HPDE6-E6E7 (cell line): ENCODE results near the gene PCP2.
"Not testable (repeated sequence)": the region's sequence is repeated elsewhere in the genome, so short reads cannot be mapped to it uniquely, and the experiment has no call there.

ENCODE experiments used
- DNase-seq: peaks from one replicate; pipeline ENCODE4 v3.0.0; 2011; ENCODE audit warnings: missing footprints; ENCODE audit errors: extremely low spot score

PCP2 gene

DNA sequence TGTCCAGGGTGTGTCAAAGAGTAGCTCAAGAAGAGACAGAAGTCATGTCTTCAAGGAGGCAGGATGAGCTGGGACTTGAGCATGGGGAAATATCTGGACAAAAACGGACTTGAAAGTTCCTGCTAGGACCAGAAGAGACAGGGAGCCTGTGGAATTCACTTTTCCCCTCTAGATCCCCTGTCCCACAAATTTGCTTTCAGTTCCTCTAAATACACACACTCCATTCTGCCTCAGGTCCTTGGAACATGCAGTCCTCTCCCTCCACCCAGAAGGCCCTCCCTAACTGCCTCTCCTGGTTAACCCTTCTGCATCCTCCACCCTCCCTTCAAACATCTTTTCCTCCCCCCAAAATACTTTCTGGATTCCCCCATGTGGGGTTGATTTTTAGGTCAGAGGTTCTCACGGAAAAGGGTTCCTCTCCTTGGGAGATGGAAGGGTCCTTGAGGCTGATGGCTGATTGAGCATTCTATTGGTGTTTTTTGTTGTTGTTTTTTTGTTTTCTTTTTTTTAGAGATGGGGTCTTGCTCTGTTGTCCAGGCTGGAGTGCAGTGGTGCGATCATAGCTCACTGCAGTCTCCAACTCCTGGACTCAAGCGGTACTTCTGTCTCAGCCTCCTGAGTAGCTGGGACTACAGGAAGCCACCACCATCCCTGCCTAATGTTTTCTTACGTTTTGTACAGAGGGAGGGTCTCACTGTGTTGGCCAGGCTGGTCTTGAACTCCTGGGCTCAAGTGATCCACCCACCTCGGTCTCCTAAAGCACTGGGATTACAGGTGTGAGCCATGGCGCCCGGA is 28.4 kb upstream of the PCP2 start:
- no peak for DNase-seq

DNA sequence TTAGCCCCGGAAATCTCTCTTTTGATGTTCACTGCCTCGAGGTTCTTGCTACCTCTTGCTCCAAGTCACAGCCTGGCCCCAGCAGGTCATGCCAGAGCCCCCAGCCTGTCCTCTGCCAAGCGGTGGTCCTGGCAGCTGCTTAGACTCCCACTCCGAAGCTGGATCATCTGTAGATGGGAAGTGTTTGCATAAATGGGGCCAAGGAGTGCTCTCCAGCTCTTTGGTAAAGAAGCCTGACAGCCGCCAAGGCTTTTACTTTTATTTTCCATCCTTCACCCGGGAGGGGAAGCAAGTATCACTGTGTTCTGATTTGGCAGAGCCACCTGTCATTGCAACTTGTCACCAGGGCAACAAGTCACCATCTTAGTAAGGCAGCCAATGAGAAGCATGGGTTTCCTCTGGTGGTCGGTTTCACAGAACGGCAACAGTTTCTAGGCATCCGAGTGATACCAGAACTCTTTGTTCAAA is 24.7 kb upstream of the PCP2 start:
- DNase-seq, result no peak

DNA sequence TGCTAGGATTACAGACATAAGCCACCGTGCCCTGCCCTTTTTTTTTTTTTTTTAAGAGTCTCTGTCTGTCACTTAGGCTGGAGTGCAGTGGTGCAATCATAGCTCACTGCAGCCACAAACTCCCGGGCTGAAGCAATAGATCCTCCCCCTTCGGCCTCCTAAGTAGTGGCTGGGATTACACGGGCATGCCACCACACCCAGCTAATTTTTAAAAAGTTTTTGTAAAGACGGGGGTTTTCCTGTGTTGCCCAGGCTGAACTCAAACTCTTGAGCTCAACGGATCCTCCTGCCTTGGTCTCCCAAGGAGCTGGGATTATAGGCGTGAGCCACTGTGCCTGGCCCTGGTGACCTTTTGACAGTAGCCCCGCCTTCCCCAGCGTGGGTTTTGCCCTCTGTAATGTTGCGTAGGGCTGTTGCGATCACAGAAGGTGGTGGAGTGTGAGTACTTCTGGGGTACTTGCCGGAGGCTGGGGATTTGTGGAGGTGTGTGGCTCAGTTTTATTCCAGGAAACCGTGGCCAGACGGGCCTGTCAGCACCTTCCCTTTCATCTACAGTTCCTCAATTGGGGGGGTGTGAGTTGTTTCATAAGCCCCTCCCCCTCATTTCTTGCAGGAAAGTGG is 23.7 kb upstream of the PCP2 start:
- no peak for DNase-seq

DNA sequence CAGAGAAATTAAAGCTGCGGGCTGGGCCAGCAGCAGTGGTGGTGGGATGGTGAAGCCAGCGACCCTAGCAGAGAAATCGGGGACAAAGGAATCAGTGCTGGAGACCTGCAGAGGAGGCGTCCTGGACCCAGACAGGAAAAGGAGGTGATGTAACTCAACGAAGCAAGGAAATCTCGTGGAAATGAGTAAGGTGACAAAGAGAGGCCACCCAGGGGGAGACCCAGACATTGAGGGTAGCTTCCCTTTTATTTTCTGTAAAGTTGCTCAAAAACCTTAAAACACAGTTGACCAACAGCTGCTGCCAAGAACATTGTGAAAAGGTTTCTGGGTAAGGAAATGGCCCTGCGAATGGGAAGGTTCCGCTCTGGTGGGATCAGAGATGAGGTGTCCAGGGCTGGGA is 22.1 kb upstream of the PCP2 start:
- no peak for DNase-seq

DNA sequence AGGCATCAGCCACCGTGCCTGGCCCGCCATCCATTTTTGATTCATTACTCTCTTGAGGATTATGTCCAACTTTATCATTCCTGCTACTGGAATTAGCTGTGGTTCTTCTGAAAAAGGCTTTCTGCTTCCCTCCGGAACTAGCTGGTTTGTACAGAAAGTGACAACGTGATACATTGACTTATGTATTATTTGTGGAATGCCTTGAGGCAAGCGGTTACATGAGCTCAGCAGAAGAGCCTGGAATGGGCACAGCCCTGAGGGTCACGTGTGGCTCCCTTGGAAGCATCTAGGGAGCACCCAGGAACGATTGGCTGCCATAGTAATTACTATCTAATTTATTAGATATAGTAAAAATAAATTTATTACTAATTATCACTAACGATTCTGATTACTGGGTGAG is 20.9 kb upstream of the PCP2 start:
- DNase-seq, result no peak

DNA sequence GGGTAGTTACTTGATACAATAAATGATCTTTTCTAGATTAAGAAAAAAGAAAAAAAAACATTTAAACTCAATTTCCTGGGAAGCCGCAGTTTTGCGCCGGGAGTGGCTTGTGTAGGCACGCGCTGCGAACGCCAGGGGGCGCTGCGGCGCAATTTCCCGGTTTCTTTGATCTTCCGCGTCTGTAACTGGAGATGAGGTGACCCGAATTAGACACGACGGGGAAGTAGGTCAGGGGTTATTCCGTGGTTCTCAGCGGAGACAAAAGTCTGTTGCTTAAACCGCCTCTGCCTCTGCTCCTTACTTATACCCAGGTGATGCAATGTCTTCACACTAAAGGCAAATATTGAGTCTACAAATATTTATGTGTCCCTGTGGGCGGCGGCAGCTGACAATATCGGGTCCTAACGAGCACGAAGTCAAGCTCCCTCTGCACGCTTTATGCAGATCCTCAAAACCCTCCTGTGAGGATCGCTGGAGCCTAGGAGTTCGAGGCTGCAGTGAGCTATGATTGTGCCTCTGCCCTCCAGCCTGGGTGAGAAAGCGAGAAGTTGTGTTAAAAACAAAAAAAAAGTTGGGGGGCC is 18.6 kb upstream of the PCP2 start:
- DNase-seq, result peak; percentile 73

DNA sequence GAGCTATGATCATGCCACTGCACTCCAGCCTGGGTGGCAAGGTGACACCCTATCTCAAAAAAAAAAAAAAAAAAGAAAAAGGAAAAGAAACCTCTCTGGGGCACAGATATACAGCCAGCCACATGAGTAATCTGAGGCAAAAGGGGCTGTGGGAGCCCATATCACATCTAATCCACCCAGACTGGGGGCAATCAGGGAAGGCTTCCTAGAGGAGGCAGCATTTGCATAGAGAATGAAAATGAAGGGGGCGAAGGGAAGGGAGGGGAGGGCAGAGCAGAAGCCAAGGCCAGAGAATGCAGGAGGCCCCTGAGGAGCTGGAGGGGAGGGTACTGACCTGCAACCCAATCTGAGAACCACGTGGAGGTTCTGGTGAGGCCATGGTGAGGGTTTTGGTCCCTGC is 16.6 kb upstream of the PCP2 start:
- no peak for DNase-seq

DNA sequence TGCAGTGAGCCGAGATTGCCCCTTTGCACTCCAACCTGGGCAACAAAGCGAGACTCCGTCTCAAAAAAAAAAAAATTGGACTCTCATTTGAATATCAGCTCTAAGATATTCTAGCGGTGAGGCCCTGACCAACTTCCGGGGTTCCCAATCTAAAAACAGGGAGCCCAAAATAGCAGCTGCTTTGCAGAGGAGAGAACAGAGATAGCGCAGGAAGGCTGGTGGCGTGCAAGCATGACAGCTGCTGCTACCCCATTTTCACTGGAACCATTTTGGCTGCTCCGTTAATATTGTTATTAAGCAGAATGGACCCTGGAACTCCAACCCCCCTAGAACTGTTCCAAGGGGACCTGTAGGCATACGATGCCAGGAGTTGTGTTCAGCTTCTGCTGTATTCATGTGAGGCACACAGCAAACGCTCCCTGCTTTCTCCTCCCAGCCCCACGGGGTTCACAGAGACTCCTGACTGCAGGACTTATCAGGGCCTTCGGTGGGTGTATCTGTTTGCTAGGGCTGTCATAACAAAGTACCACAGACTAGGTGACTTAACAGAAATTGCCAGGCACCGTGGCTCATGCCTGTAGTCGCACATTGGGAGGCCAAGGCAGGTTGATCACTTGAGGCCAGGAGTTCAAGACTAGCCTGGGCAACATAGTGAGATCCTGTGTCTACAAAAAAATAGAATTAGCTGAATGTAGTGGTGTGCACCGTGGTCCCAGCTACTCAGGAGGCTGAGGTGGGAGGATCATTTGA is 14.9 kb upstream of the PCP2 start:
- DNase-seq, result no peak

DNA sequence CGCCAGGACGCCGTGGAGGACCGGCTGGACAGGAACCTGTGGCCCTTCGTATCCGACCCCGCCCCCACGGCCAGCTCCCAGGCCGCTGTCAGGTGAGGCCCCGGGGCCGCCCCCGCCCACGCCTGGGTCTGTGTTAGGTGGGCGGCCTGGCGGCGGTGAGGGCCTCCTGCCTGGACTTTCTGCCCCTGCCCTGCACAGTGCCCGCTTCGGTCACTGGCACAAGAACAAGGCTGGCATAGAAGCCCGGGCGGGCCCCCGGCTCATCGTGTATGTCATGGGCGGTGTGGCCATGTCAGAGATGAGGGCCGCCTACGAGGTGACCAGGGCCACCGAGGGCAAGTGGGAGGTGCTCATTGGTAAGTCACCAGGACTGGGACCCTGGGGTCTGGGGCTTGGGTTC is 13.6 kb upstream of the PCP2 start:
- DNase-seq, result no peak

DNA sequence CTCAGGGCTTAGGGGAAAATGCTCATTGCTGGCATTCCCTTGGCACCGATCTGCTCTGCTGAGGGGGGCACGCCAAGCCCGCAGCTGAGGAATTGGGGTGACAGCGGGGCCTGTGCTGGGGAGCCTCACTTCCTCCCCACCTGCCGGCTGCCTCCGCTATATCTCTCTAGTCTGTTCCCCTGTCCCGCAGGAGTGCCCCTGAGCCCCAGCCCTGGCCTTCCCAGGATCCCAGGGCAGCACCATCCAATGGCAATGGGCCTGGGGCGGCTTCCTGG is 12.8 kb upstream of the PCP2 start:
- DNase-seq, result no peak

DNA sequence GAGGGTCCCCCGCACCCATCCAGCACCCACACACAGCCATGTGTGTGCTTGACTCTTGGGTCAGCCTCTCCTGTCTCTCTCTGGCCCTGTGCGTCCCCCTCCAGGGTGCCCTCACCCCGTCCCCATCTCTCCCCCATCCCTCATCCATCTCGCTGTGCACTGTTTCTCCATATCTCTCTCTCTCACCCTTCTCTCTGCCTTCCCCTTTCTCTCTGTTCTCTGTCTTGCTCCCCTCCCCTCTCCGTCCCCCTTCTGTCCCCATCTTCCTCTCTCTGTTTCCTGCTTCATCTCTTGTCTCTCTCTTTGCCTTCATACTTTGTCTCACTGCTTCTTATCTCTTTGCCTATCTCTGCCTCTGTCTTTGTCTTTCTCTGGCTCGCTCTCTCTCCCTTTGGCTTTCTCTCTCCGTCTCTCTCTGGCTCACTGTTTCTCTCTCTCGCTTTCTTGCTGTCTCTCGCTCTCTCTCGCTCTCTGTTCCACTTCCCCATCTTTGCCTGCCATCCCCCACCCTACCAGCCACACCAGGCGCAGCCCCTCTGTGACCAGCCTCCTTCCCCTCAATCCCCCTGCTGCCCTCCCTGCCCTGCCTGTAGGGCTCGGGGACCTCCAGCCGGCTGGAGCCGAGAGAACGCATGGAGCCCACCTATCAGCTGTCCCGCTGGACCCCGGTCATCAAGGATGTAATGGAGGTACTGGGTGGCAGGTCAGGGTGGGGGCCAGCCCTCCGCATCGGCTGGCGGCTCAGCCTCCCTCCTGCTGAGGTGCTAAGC is 12.3 kb upstream of the PCP2 start:
- DNase-seq, result no peak

DNA sequence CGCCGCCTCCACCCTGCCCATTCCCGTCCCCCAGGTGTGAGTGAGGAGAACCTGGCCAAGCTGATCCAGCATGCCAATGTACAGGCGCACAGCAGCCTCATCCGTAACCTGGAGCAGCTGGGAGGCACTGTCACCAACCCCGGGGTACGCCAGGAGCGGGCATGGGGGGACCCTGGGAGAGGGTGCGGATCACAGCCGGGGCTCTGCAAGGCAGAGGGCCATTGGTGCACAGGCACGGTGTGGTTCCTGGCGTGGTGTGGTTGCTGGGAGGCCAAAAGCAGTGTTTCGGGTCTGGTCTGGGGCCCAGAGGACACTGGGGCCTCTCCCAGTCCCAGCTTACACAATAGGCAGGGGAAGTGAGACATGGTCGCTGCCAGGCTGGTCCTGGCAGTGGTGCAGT is 11.6 kb upstream of the PCP2 start:
- no peak for DNase-seq

DNA sequence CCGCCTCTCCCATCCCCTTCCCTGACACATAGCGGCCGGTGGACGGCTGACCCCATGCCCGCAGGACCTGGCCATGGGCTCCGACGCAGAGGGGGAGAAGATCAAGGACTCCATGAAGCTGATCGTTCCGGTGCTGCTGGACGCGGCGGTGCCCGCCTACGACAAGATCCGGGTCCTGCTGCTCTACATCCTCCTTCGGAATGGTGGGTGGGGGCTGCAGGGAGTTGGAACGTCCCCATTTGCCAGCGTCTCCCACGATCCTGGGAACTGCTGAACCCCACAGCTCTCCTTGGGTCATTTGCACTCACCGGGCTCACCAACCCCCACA is 11.0 kb upstream of the PCP2 start:
- no peak for DNase-seq

DNA sequence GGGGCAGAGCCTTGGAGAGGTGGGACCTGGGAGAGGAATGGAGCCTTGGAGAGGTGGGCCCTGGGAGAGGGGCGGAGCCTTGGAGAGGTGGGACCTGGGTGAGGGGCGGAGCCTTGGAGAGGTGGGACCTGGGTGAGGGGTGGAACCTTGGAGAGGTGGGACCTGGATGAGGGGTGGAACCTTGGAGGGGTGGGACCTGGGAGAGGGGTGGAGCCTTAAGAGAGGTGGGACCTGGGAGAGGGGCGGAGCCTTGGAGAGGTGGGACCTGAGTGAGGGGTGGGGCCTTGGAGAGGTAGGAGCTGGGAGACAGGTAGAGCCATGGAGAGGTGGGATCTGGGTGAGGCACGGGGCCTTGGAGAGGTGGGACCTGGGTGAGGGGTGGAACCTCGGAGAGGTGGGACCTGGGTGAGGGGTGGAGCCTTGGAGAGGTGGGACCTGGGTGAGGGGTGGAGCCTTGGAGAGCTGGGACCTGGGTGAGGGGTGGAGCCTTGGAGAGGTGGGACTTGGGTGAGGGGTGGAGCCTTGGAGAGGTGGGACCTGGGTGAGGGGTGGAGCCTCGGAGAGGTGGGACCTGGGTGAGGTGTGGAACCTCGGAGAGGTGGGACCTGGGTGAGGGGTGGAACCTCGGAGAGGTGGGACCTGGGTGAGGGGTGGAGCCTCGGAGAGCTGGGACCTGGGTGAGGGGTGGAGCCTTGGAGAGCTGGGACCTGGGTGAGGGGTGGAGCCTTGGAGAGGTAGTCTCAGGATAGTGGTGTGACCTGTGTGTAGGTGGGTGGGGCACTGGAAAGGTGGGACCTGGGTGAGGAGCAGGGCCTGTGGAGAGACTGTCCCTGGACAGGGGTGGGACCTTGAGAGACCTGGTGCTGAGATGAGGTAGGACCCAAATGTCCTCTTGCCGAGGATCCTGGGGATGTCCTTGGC is 10.4 kb upstream of the PCP2 start:
- not testable (repeated sequence) for DNase-seq

DNA sequence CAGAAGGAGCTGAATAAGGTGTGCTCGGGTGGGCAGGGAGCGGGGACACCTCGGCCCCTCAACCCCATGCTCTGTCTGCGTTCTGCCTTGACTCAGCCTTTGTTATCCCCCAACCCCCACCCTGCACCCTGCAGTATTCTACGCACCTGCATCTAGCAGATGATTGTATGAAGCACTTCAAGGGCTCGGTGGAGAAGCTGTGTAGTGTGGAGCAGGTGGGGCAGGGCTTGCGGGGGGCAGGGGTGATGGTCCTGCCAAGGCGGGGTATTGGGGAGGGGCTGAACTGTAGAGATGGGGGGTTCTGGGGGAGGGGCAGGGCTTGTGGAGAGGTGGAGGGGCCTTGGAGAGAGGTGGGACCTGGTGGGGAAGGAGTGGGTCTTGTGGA is 9.5 kb upstream of the PCP2 start:
- no peak for DNase-seq

DNA sequence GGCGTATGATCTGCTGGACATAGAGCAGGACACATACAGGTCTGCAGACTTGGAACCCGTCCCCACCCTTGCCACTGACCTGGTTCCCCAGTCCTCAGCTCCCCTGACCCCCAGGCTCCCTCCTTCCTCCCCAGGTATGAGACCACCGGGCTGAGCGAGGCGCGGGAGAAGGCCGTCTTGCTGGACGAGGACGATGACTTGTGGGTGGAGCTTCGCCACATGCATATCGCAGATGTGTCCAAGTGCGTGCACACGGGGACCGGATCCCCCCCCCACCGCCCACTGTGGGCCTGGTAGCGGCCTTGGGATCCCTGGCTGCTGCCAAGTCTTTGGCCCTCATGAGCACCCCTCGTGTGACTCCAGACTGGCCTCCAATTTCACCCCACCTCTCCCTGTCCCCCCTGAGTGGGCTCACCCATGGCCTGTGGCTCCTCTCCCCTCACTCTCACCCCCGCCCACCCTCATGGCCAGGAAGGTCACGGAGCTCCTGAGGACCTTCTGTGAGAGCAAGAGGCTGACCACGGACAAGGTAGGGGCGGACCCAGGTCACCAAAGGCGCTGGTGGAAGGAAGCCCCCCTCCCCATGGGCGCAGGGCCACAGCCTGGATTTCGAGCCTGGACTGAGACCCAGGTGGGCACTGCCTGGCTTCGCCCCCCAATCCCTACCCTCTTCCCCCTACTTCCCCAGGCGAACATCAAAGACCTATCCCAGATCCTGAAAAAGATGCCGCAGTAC is 8.9 kb upstream of the PCP2 start:
- DNase-seq, result no peak

DNA sequence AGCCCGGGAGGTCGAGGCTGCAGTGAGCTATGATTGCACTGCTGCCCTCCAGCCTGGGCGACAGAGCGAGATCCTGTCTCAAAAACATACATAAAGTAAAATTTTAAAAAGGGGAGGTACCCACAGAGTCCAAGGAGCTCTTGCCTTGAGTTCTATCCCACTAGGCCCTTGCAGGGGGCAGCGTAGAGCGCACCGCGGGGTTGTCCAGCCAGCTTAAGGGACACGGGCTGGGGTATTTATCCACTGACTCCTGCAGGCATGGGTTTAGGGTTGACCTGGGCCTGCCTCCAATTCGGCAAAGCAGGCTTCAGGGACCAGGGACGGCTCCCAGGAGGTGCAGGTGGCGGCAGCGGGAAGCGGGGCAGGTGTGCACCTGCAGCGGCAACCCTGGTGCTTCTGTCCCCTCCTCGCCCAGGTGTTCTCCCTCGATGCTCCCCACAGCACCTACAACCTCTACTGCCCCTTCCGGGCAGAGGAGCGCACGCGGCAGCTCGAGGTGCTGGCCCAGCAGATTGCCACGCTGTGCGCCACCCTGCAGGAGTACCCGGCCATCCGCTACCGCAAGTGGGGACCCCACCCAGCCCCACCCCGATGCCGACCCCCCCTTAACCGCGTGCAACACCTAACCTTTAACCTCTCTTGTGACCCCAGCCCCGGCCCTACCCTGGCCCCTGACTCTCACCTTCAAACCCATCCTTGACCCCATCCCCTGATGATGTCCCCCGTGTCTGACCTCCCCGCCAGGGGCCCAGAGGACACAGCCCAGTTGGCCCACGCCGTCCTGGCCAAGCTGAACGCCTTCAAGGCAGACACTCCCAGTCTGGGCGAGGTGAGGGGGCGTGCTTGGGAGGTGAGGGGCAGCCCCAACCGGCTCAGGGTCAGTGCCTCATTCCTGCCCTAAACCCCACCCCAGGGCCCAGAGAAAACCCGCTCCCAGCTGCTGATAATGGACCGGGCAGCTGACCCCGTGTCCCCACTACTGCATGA is 8.1 kb upstream of the PCP2 start:
- DNase-seq, result no peak

DNA sequence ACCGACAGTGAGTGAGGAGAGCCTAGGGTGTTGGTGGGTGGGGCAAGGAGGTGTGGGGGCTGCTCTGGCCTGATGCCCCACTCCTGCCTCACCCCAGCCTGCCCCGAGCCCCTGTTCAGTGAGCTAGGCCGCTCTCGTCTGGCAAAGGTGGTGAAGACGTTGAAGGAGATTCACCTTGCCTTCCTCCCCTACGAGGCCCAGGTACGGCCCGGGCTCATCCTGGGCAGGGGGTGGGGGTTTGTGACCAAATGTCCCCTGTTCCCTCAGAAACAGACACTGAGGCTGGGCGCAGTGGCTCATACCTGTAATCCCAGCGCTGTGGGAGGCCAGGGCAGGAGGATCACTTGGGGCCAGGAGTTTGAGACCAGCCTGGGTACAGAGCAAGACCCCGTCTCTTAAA is 7.3 kb upstream of the PCP2 start:
- no peak for DNase-seq

DNA sequence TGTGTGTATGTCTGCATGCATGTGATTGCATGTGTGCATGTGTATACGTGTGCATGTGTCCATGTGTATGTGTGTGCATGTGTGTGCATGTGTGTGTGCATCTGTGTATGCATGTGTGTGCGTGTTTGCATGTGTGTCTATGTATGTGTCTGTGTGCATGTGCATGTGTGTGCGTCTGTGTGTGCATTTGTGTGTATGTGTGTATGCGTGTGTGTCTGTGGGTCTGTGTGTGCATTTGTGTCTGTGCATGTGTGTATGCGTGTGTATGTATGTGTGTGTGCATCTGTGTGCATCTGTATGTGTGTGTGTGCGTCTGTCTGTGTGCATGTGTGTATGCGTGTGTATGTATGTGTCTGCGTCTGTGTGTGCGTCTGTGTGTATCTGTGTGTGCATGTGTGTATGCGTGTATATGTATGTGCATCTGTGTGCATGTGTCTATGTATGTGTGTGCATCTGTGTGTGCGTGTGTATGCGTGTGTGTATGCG is 6.4 kb upstream of the PCP2 start:
- DNase-seq, result no peak
